T-helper 1 cell (primary cell): ENCODE data around the gene S100A14.
A peak's percentile ranks its signal among the peaks of the same experiment; 100 is the strongest.

ENCODE experiments used
- DNase-seq, 5 donors: peaks; one replicate each; pipeline ENCODE4 v3.0.0-alpha.2; 2012 to 2020

Gene S100A14

GRCh38 chr1:153638261-153638660 is 22.1 kb upstream of the S100A14 start:
- DNase-seq, result no peak

GRCh38 chr1:153636312-153636711 is 20.2 kb upstream of the S100A14 start:
- DNase-seq, result no peak

GRCh38 chr1:153635872-153636271 is 19.7 kb upstream of the S100A14 start:
- no peak for DNase-seq

DNA sequence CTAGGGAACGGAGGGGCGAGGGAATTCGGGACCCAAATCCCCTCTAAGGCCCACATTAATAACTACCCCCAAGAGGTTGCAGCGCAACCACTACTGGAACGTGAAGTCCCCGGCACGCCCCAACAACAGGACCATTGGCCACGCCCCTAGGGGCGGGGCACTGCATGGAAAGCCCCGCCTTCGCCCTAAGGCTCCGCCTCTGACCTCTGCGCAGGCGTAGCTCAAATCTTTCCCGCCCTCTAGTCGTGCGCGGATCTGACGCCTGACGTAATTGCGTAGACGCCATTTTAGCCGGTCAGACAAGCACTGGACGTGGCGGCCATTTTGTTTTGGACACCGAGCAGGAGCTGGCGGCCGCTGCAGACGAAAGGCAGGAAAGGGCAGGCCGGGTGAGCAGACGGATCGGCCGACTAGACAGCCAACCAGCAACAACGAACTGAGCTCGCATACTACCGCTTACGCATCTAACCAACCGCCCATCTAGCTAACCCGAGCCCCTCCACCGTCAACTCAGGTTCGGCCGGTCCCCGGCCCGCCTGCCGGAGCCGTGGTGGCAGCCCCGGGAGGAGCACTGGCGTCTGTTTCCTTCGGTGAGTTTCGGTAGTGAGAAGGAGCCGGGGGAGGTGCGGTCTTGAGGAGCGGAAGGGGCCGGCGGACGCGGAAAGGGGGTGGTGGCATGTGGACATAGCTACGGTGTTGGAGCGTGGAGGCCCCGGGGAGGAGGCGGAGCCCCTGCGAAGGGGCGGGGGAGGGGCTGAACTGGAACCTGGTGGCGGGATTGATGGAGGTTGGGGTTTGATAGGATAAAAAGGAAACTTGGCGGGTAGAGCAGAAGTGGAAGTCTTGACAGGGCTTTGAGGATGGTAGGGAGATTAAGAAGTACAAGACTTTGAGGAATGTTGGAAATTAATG is 17.9 kb upstream of the S100A14 start, which contains the start of gene CHTOP:
TSS of gene CHTOP (plus strand) at position 313 of the 912 bp plus-strand sequence. CDS start 2,523 bp downstream, outside the sequence.
- DNase-seq, result peak; percentile 85 to 98 (median 91)

- DNase-seq, result no peak
Measured at GRCh38 chr1:153633161-153633753, 17.1 kb upstream of the S100A14 start.

- no peak for DNase-seq
Measured at GRCh38 chr1:153631047-153632022, 15.2 kb upstream of the S100A14 start.

DNA sequence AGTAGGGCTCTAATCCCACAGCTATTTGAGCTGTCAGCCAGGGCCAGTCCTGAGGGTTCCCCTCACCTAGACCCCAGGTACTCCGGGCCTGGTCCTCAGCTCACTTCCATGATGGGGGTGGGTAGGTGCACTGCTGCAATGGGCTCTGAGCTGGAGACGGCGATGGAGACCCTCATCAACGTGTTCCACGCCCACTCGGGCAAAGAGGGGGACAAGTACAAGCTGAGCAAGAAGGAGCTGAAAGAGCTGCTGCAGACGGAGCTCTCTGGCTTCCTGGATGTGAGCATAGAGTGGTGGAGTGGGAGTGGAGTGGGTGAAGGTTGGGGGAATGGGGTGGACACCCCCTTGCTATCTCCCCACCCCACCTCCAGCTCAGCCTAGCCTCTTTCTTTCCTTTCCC is 14.3 kb upstream of the S100A14 start:
- no peak for DNase-seq

GRCh38 chr1:153629971-153630370 is 13.8 kb upstream of the S100A14 start:
- DNase-seq, result no peak

DNA sequence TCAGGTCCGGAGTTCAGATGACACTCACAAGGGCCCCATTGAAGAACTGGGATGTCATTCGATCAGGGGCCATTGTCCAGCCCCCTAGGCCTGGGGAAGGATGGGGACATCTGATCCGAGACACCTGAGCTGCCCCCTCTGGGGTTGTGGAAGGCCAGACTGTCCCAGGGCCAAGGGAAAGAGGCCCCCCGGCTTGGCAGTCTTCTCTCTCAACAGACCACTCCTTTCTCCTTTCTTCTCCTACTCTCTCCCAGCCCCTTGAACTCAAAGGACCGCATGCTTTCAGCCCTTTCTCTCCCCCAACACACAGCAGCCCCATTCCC is 13.2 kb upstream of the S100A14 start:
- no peak for DNase-seq

DNA sequence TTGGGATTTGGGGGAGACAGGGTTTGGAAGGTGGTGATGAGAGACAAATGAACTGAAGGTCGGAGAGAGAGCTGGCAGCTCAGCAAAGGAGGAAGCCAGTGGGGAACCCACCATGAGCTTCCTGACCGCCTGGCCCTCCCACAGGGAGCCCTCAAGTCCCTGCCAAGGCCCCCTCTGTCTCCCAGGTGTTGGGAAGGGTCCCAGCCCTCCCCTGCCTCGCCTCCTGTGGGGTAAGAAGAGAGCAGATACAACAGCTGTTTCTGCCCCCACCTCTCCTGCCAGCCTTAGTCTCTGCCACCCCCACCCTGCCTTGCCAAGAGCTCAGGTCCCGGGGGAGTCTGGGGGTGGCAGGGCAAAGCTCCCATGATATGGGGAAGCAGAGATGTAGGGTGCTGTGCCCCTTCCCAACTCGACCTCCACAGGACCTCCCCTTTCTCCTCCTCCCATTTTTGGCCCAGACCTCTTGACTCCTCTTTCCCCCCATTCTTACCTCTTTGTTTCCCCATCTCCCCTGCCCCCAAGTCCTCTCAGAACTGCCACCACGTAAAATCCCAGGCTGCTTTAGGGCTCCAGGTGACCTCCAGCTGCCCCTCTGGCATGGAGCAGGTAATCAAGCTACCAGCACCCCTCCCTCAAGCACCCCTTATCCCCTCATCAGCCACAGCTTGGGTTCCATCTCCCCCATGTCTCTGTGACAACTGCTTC is 12.7 kb upstream of the S100A14 start:
- DNase-seq, result no peak

GRCh38 chr1:153627715-153628626 is 11.8 kb upstream of the S100A14 start, which contains the start of gene S100A1:
Gene S100A1, plus strand, starts transcription at chr1:153628434. Its CDS starts 2,088 bp downstream, at chr1:153630522.
- no peak for DNase-seq

- DNase-seq, result no peak
Measured at GRCh38 chr1:153626904-153627714, 11.0 kb upstream of the S100A14 start, which contains the start of gene S100A13. Gene S100A13, minus strand, starts transcription at chr1:153627505. Its CDS starts 1,033 bp downstream, at chr1:153626472.

- no peak for DNase-seq
Measured at GRCh38 chr1:153626477-153626903, 10.4 kb upstream of the S100A14 start.

DNA sequence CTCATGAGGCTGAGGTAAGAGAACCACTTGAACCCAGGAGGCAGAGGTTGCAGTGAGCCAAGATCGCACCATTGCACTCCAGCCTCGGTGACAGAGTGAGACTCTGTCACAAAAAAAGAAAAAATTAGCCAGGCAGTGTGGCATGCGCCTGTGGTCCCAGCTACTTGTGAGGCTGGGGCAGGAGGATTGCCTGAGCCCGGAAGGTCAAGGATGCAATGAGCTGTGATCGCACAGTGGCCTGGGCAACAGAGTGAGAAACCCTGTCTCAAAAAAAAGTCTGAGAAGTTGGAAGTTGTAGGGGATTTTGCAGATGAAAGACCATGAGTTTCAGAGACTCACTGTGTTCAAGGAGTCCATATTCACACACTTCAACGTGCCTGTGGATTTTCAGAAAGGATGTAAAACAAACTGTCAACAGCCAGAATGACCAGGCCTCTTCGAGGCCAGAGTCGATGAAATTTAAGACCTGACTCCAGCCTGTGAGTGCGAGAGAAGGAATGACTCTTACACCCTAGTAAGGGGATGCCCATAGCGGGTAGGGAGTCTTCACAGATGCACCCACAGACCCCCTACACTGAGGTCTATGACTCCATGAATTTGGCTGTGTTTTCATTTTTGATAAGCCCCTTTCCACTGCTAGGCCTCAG is 9.0 kb upstream of the S100A14 start:
- DNase-seq, result no peak

DNA sequence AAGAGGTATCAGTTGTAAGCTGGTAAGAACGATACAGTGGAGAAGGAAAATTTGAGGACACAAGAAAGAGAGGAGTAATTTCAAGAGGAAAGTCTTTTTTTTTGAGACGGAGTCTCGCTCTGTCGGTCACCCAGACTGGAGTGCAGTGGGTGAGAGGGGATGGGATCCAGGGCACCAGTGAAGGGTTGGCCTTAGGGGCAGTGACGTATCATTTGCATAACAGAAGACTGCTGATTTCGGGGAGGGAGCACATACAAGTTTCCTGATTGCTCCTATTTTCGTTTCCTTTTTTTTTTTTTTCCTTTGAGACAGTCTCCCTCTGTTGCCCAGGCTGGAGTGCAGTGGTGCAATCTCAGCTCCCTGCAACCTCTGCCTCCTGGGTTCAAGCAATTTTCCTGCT is 7.0 kb upstream of the S100A14 start:
- DNase-seq, result no peak

DNA sequence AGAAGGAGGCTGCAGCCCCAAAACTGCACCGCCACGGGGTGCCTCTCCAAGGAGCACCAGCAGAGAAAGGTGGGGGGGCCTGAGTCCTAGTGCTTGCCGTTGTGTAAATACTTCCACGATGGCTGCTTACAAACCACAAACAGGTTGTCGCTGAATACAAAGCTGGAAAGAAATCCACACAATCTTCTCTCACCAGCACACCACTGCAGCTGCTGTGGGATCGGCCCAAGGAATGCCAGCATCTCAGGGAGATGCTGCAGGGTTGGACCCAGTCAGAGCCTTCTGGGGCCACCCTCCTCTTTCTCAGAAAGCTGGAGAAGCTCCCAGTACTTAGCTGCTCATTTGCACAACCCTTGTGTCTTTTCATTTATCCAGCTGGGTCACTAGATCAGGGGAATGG is 3.0 kb upstream of the S100A14 start:
- no peak for DNase-seq

DNA sequence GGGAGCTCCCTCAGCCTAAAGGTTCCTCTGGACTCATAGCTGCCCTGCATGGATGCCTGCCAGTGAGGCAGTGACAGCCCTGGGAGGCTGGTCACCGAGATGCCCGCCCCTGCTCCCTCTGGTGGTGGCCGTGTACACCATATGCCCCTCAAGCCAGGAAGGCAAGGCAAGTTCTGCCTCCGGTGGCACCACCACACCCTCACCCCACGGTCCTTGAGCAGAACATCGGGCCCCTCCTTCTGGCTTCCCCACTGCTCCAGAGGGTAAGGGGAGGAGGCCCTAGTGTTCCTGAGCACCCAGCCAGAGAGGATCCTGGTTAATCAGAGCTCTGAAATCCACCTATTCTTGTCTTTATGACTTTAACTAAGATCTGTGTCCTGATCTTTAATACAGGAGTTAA is 1.5 kb upstream of the S100A14 start:
- peak in 2 of 5 donors; percentile 40 to 65 for DNase-seq

GRCh38 chr1:153616917-153617311 is 789 bp upstream of the S100A14 start:
- DNase-seq, result no peak

DNA sequence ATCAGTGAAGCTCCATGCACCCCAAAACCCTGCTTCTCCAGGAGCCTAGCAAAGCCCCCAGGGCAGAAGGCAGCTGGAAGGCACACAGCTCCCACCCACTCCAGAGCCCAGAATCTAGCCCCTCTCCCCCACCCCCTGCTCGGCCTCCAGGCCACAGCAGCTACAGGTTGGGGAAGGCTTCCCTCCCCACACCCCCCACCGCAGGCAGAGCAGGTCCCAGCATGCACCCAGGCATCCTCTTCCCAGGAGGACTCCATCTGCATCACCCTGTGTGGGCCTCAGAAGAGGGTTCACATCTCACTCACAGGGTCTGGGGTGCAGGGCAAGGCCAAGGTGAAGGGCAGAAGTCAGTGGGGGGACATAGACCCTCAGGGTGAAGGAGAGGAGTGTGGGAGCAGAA is 719 bp downstream of the S100A14 start:
- DNase-seq, result no peak

DNA sequence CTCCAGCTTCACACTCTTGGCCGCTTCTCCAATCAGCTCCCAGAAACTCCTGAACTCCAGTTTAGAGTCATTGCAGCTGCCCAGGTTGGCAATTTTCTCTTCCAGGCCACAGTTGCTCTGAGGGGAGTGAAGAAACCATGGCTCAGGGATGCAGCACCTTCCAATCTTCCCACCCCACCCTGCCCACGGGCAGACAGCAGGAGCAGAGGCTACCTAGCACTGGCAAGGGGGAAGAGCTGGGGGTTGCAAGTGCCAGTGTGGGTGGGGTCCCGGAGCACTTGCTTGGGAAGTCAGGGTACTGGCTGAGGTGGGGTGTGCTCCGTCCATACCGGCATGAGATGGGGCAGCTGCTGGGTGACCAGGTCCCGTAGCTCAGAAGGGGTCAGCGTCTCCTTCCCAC is 1.2 kb downstream of the S100A14 start:
- DNase-seq, result no peak
